Tongue (tissue), 2 donors: ENCODE measurements around the gene IGDCC3. TPM values are rescaled to one million over a fixed set of nuclear protein-coding genes. Genes with fewer than 3 reads are reported as not detected.
A peak's percentile ranks its signal among the peaks of the same experiment; 100 is the strongest.

Experiments
- DNase-seq: peaks from one replicate; pipeline ENCODE4 v3.0.0-alpha.2; 2015
- total RNA-seq: library from RNA; depleted of rRNA; stranded (reverse); fragments of >200 nt; gene quantifications from one replicate; pipeline ENCODE4 v1.2.3, GENCODE V29; 2014

IGDCC3 gene
- total RNA-seq, 1 donor from 2014 or later = 1.7 TPM

DNA sequence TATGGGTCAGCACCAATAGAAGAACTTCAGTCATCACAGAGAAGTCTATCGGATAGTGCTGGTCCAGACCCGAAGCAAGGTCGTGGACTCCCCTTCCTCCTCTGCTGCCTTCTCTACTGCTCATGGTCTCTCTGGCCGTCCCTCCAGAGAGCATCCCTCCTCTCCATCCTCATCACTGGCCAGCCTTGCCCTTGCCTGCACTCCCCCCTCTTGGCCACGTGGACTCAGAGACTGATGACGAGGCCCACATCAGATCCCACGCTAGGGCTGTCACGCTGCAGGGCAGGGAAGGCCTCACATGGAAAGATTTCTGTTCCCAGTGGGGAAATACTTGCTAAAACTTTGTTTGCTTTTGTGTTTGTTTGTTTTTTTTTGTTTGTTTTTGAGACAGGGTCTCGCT is 35.3 kb downstream of the IGDCC3 start:
- DNase-seq = no peak

DNA sequence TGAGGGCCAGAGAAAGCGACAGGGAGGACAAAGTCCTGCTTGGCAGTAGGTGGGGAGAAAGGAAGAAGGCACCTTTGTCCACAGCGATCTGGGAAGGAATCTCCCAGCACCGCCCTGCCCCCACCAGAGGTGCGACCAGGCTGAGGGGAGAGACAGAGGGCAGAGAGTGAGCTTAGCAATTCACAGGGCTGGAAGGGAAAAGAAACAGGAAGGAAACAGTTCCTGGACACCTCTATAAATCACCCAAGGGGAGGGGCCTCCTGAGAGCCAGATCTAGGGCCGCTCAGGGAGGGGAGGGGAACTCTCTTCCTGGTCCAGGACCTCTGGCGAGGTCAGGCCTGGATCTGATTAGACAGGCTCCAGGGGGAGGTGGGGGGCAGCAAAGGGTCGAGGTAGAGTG is 37.9 kb downstream of the IGDCC3 start:
- no peak for DNase-seq

DNA sequence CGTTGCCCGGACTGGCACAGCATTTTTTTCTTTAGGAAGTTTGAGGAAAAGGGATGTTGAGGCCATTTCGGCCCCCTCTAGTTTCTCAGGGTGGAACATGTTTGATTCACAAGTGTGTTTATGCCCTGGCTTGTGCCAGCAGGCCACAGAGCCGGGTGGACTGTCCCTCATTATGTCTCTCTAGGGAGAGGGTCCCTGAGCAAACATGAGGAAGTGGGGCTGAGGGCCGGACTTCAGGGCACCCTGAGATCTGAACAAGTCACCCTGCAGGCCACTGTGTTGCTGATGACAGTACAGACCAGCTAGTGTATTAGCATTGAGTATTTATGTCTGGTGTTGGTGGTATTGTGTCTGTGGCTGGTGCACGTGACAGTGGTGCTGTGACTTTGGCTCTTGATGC is 38.4 kb downstream of the IGDCC3 start:
- DNase-seq = no peak

DNA sequence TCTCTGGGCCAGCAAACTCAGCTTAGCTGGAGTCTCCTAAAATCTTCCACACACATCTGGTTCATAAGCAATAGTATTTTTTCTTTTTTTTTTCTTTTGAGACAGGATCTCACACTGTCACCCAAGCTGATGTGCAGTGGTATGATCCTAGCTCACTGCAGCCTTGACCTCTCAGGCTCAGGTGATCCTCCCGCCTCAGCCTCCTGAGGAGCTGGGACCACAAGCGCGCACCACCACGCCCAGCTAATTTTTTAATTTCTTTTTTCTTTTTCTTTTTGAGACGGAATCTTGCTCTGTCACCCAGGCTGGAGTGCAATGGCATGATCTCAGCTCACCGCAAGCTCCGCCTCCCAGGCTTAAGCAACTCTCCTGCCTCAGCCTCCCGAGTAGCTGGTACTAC is 39.0 kb downstream of the IGDCC3 start:
- no peak for DNase-seq

DNA sequence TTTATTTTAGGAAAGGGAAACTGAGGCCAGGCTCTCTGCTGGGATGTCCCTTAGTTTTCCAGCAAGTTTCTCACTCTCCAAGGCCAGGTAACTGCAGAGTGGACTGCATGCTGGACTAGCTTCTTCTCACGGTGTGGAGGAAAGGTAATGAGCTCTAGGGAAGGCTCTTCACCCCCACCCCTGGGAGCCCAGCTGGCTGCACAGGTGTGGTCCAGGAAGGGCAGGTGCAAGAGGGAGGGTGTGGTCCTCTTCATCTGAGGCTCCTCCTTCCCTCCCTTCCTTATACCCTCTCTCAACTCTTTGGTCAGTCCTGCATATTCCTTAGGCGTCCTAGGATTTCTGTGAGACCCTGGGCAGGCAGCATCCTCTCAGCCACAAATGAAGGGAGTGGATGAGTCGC is 39.4 kb downstream of the IGDCC3 start:
- no peak for DNase-seq

DNA sequence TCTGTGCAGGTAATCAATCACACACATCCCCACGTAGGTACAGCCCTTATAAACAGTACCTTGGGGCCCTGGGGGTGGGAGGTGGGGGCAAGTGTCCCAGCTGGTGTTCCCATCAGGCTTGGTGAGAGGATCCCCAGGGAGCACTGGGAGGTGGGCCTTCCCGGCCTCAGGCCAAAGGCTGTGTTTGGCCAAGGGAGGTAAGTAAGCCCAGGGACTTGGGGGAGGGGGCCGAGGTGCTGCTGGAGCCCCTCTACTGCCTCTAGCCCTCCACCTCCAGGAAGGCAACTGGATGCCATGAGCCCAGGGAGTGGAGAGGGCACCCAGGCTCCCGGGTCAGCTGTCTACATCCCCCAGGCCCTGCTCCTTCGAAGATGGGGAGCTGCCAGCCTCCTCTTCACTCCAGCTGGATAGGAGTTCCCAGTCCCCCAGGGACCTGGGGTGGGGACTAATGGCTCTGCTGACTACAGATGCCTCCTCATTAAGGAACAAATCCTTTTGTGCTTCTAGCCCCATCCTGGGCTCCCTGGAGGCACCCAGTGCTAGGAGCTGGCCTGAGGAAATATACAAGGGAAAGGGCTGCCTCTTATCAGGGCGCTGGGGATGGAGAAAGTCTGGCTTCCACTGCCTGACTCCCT is 40.2 kb downstream of the IGDCC3 start:
- DNase-seq = no peak

DNA sequence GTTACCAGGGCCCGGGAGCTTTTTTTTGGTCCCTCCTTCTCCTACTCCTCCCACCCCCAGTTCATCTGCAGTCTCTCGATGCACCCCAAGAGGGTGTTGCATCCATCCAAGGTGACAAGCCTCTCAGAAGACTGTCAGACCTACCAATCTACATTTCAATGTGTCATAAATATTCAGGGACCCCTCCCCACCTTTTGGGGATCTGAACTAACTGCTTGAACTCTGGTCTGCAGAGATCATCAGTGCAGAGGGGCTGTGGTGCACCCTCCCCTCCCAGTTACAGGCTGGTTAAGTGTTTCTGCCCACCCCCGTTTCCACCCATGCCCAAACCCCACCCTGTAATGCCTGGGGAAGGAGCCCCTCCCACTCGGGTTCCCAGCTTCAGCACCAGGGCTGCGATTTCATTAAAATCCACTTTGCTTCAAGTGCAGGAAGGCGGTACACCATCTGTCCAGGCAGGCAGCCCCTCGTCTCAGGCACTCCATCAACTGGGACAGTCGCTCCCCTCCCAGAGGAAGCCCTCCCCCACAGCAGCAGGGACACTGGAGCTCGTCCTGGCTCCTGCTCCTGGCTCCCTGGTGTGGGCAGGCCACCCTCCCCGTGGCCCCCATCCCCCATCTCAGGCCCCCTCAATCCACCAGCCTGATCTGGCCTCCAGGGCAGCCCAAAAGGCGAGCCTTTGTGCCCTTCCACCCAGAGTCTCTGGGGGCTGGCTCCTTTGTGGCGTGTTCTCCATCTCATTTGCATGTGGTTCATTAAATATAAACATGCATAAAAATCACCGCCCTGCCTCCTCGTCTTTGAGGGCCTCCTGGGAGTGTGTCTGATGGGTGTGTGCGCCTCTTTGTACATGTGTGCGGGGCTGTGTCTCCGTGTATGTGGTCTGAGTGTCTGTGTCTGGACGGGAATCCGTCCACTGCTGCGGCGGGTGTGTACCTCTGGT is 41.0 kb downstream of the IGDCC3 start:
- no peak for DNase-seq

DNA sequence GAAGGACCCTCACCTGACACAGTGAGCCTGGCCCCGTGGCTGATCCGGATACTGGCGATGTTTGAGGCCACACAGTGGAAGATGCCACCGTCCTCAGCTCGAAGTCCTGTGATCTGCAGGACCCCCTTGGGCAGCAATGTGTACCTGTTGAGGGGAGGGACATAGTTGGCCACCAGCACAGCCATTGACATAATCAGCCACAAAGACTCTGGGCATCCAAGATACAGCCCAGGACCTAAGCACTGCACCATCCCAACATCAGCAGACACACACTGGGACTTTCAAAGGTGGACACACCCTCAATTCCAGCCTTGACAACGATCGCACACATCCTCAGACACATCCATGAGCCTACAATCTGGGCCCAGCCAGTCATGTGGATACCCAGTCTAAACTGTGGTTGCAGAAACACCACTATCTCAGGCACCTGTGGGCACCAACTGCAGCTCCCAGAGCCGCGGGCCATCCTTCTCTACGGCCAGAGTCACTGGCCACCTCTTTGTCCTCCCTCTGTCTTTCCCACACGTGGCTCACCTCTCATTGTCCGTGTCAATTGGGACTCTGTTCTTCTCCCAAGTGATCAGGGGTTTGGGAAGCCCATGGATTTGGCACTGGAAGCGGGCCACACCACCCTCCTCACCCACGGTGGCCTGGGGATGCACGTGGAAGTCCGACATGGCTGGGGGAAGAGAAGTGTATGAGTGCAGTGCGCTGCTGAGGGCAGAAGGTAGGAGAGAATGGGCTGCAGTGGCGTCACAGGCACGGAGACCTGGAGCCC is 42.3 kb downstream of the IGDCC3 start:
- DNase-seq = no peak

DNA sequence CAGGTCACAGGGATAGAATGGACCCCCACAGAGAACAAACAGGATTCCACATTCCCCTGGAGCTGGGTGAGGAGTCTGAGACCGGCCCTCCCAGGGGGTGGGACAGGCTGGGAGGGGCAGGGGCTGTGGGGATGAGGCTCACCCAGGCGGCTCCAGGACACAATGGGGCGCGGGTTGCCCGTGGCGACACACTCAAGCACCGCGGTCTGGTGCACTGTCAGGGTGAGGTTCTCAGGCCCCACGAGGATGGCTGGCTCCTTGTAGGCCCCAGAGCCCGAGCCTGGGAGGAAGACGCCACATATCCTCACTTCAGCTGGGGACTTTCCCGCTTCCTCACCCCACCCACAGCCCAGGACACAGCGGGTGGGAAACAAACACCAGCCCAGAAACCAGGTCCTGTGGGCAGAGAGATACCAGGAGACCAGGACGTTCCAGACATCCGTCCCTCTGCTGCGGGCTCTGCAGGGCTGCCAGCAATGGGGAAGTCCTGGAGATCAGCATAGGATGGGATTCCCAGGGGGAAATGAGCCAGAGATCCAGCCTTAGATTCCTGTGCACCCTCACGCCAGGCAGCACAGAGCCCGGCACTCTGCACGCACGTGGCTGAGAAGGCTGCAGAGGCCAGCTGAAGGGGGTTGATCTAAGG is 43.1 kb downstream of the IGDCC3 start:
- no peak for DNase-seq

DNA sequence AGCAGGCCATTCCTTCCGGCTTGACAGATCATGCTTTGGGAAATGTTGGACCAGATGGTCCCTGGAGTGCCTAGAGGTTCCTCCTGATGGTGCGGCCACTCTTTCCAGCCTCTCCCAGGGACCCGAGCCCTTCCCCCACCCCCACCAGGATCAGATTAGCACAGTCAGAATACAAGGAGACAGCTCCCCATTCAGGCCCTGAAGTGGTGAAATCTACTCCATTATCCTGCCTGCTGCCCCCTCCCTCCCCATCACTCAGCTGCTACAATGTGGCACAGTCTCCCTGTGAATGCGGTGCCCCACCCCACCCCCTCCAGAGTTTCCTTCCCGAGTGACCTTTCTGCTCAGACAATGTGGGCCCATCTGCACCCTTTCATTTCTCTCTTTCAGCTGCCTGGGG is 43.9 kb downstream of the IGDCC3 start:
- DNase-seq = no peak

DNA sequence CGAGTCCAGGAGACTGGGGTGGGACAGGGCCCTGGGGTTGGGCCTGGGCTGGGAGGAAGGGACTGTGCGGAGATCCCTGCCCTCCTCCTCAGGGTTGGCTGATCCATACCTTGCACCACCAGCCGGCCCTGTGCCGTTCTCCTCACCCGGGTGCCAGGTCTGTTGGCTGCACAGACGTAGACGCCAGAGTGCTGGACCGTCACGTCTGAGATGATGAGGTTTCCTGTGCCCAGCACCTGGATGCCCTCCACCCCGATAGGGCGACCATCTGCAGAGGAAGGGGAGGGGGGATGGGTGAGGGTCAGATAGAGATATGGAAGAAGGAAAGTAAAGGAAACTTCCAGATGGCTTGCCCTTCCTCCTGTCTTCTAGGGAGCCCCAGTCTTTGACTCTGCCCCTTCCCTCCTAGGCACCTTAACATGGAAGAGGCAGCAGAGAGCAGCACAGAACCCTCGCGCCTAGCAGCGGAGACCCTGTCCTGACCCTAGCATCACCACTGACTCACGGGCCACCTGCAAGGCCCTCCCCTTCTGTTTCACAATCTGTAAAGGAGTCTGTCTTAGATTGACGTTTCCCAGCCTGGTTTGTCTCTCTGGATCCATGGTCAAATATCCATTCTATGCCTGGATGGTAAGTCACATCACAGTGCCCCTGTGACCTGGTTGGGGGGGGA is 44.5 kb downstream of the IGDCC3 start:
- DNase-seq = no peak

DNA sequence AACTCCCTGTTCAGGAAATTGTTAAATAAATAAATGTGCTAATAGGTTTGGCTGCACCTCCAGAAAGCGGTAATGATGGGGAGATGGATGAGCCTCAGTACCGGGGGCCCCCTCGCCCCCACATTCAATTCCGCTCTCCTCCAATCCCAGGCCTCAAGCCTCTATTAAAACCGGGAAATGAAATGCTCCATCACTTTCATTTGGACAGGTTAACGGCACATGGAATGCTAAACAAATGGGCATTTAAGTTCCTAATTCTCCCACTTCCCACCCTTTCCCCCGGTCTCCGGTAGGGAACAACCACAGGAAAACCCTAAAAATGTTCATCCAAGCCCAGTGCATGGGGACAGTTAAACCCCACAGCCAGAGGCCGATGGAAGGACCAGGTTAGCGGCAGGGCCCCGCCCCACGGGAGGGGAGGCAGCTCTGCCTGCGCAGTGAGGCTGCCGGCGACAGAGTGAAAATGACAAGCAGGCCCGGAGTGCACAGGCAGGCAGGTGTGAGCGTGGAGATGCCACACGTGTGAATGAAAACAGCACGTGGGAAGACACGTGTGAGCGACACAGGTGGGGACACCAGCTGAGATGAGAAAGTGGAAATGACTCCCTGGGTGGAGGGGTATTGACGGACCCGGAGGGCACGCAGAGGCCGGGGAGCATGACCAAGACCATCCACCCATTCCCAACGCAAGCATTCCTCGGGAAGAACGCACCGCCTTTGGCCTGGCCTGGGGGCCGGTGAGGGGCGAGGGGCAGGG is 45.2 kb downstream of the IGDCC3 start:
- no peak for DNase-seq

DNA sequence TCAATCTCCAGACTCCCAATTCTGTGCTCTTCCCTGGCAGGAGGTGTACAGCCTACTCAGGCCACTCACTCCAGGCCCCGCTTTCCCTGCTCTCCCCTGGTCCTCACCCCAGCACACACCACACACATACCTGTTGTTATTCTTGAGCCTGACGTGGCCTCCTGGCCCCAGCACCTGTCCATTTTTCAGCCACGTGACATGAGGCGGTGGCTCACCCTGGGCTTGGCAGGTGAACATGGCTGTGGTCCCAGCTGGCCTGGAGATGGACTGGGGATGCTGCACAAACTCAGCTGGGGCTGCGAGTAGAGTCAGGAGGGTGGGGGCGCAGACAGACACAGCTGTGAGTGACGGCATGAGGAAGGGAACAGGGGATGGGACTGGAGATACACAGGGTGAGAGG is 46.0 kb downstream of the IGDCC3 start:
- no peak for DNase-seq

DNA sequence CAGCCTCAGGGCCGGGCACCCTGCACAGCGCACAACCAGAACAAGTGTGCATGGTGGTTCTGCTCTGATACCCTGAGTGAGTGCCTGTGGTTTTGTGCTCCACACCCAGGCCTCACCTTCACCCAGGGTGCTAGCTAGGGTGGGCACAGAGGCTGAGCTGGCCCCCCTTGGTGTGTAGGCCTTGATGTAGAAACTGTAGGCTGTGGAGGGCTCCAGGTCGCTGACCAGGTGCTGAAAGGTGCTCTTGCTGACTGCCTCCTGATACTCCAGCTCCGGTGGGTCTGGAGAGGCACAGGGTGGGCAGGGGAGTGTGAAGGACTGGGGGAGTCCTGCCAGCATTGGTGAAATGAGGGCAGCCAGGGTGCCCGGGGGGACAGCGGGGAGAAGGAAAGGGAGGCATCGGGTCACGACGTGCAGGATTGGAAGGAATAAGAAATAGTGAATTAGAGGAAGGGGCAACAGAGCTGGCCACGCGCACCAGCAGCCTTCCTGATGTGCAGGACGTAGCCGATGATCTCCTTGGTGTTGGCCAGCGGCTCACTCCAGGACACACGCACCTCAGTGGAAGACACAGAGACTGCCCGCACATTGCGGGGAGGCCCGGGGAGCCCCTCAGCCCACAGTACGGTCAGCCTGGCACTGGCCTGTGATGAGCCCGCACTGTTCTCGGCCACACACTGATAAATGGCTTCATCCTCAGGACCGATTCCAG is 46.7 kb downstream of the IGDCC3 start:
- no peak for DNase-seq

DNA sequence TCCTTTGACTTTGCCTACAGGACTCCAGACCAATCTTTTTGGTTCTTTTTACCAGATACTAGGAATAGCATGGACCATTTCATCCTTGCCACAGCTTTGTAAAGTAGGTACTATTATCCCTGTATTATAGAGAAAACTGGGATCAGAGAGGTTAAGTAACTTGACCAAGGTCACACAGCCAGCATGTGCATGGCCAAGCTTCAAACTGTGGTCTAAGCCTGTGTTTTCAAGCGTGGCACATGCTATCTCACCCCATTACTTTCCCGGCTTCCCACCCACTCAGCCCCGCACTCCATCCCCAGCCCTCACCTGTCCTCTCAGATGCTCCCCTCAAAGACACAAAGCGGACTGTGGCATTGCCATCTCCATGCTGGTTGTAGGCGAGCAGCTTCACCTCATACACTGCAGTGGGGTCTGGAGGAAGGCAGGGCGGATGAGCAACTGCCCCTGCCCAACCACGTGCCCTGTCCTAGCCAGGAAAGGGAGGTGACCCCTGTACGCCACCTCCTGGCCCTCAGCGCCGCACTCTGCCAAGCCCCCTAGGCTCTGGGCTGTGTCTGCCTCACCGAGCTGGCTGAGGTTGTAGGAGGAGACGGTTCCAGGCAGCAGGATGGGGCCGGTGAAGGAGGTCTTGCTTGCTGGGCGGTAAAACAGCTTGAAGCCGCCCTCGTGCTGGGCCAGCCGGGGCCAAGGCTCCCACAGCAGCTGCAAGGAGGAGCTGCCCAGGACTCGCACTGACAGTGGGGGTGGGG is 47.6 kb downstream of the IGDCC3 start:
- peak; percentile 38 for DNase-seq

DNA sequence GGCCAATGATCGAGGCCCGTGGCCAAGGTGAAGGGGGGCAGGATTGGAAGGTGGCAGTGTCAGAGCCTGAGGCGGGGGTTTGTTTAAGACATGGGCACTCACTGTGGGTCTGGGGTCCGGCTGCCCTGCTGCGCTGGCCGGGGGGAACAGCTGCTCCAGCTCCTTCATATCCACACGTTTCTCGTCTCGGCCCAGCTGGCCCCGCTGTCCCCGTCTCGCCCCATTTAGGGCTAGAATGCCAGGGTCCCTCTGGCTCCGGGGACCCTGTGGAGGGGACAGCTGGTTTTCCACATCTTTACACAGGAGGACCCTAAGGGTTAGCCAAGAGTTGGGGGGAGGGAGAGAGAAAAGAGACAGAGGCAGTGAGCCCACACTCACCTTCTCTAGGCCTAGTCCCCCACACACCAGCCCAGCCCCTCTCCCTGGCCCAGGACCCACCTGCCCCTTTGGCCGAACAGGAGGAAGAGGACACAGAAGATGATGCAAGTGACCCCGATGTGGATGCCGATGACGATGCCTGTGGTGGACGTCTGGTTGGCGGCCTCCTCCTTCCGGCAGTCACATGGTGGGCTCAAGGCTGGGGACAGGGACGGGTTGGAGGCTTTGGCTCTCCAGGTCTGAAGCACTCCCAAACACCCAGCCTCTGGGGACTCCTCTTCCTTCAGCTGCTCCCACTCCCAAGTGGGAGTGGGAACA is 48.4 kb downstream of the IGDCC3 start:
- DNase-seq = no peak

DNA sequence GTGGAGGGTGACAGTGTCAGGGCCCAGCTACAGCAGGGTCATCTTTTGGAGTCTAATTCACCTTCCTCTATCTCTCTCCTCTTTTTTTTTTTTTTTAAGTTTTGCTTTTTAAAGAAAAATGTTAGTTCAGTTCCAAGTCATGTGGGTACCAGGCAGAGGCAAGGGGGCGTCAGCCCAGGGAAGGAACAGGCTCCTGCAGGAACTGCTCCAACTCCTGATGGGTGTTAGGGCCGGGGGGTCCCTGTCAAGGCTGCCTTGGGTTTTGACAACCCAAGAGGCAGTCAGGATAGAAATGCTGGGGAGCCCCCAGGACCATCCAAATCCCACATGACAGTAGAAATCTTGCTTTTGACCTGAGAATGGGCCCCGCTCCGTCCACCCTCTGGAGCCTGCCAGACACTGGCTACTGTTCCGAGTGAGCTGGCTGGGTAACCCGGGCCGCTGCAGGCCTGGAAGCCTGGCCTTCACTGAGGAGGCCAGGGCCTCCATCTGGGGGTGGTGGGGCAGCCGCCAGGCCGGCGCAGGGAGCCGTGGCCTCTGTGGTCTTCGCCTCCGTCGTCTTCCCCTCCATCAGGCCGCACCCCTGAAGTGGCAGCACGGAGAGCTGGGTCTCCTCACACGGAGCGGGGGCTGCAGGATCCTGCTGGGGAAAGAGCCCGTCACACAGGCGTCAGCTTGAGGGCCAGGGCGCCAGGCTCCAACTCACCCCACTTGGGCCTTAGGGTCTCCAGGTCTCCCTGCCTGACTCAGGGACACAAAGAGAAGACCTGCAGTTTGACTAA is 49.1 kb downstream of the IGDCC3 start:
- DNase-seq = no peak
